LoVo (cell line): ENCODE measurements around the gene GNL2.
A peak's percentile ranks its signal among the peaks of the same experiment; 100 is the strongest.
"Not testable (repeated sequence)": the region's sequence is repeated elsewhere in the genome, so short reads cannot be mapped to it uniquely, and the experiment has no call there.

ENCODE experiments used
- DNase-seq: peaks from one replicate; pipeline ENCODE4 v3.0.0-alpha.2; 2016; ENCODE audit warnings: low spot score

GNL2 gene

GRCh38 chr1:37606481-37607263 lies 10.9 kb upstream of the GNL2 start:
- DNase-seq: no peak

DNA sequence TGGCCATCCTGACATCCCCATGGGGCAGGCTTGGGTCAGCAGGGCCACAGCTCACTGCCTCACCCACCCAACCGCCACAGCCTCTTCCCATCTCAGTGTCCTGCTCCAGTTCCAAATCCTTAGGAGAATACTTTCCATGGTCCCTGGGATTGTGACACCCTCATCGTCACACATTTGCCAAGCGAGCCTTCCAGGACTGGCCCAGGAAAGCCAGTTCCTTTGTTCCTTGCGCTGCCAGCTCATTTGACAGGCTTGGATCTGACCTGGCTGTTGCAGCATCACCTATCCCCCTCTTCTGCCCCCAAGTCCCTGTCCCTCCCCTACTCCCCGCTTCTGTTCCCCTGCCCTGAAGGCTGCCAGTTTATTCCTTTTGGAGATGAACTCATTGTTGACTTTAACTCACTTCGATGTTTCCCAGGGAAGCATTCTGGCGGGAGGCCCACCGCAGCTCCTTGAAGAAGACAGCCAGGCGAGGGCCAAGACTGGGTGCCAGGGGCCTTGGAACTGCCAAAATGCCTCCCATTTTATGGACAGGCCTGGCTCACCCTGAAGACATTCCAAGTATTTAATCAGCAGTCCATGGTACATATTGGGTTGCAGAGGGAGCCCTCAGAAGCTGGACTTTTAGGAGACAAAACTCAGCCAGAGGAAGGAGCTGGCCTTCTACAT lies 10.2 kb upstream of the GNL2 start:
- DNase-seq: no peak

- DNase-seq: no peak
Observed at GRCh38 chr1:37605061-37605650, 9.4 kb upstream of the GNL2 start.

GRCh38 chr1:37602750-37603694 lies 7.3 kb upstream of the GNL2 start:
- peak; percentile 42 for DNase-seq

- no peak for DNase-seq
Observed at GRCh38 chr1:37601441-37601840, 5.7 kb upstream of the GNL2 start.

DNA sequence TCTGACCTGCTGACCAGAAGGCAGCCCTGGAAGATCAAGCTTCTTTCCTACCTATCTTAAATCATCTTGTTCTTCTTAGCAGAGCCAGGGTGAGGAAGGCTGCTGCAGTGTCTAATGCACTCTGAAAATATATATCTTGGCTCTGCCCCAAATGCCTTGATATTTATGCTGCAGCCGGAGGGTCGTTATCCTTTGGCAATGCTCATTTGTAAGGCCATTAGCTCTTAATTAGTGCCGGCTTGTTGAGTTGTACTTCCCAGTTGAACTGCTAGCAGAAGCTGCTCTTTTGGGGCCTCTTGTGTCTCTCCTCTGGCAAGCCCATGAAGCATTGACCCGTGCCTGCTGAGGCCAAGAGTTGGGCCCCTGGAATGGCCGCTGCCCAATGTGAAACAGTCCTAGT lies 4.2 kb upstream of the GNL2 start:
- DNase-seq: no peak

- no peak for DNase-seq
Observed at GRCh38 chr1:37596182-37596667, 488 bp upstream of the GNL2 start.

DNA sequence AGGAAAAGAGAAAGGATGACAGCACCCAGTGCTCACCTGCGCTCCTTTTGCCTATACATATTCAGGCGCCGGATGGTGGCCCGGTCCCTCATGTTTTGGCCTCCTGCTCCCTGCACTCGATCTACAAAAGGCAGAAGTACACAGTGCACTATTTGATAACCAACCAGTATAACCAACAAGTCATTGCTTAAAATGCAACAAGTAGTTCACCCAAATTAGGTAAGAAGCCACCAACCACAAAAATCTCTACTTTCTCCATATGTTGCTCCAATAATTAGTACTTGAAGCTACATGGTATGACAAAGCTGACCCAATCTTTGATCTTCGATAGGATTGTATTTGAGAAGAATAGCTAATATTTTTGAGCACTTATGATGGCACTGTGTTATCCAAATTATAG lies 2.0 kb downstream of the GNL2 start:
- DNase-seq: no peak

DNA sequence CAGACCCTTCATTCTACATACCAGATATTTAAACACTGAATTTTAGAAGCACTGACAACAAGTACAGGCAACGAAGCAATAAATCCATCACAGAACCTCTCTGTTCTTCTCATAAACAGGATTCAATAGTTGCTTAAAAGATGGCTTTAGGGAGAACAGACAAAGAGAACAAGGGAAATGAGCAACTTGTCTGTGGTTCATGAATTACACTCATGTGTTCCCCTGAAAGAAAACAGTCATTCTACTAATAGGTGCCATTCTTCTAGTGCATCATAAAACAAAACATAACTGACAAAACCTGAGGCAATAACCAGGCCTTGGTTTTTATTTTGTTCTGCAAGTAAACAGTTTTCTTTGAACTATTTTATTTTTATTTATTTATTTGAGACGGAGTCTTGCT lies 6.8 kb downstream of the GNL2 start:
- no peak for DNase-seq

GRCh38 chr1:37584544-37584943 lies 11.2 kb downstream of the GNL2 start:
- DNase-seq: not testable (repeated sequence)

- DNase-seq: no peak
Observed at GRCh38 chr1:37575692-37576091, 20.0 kb downstream of the GNL2 start.

- DNase-seq: no peak
Observed at GRCh38 chr1:37574834-37575480, 20.8 kb downstream of the GNL2 start.

DNA sequence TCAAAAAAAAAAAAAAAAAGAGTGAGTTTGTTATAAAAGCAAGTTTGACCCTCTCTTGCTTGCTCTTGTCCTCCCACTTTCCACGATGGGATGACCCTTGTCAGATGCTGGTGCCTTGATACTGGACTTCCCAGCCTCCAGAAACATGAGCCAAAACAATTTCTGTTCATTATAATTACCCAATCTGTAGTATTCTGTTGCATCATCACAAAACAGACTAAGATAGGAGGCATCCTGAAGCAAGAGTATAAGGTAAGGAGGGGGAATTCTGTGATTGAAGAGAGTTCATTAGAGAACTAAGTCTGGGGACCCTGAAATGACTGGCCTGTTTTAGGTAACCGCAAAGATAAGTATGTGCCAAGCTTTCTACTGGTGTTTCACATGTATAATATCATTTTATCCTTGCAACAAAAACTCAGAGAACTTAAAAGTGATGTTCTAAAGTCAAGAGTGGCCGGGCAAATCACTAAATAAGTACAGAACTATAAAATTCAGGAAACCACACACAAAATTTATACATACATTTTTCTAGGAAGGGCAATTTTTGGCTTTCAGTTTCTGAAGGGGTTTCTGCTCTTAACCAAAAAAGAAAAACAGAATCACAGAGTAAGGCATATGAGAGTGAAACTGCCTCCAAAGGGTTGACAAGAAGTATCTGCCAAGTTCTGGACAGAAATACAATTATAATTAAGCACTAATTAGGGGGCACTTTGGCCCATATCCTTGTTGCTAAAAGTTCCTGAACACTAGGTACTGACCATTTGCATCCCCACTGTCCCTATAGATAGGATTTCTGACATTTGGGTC lies 25.0 kb downstream of the GNL2 start:
- DNase-seq: no peak

- DNase-seq: no peak
Observed at GRCh38 chr1:37567023-37567422, 28.7 kb downstream of the GNL2 start.

DNA sequence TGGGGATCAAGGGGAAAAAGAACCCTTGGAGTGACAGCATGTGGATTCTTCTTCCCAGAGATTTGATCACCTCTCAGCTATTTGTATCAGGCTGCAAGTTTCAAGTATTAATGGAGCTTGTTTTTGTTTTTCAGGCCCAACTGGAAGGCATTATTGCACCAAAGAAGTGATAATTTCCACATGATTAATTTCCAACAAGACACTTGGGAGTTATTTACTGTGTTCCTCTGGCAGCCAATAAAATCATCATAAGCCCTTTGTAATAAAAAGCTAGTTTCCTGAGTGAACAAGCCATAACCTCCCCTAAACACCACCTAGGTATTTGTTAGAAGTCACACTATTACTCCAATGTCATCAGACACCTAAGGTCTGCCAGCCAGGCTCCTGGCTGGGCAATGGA lies 30.8 kb downstream of the GNL2 start:
- DNase-seq: no peak

GRCh38 chr1:37562984-37563383 lies 32.8 kb downstream of the GNL2 start:
- DNase-seq: no peak

- DNase-seq: peak; percentile 6
Observed at GRCh38 chr1:37561133-37562132, 34.3 kb downstream of the GNL2 start.

GRCh38 chr1:37560401-37561132 lies 35.2 kb downstream of the GNL2 start:
- no peak for DNase-seq

- DNase-seq: not testable (repeated sequence)
Observed at GRCh38 chr1:37559957-37560379, 35.8 kb downstream of the GNL2 start.
